GM13977 (cell line): ENCODE results near the gene TUG1.
A peak's percentile ranks its signal among the peaks of the same experiment; 100 is the strongest.

Experiments
- DNase-seq: peaks from one replicate; pipeline ENCODE4 v3.0.0; 2012; ENCODE audit warnings: low spot score
- CTCF ChIP-seq: IDR thresholded peaks from 2 replicates; pipeline ENCODE4 v1.5.1; 2012; ENCODE audit warnings: mild to moderate bottlenecking, control low read depth; ENCODE audit not compliant: insufficient read depth; ENCODE audit errors: extremely low read depth, missing control alignments
- in situ Hi-C: fragments of 300-500 bp; cut with MboI; formaldehyde crosslinking; loops from one replicate; pipeline ENCODE4 v1.12.0; 2022; ENCODE audit warnings: low sequenced_read_pairs, low pct_unique_long_range_greater_than_20kb, mixed read lengths, inconsistent platforms; ENCODE audit not compliant: unreplicated experiment

TUG1 gene

GRCh38 chr22:30968924-30969531 is at the start of gene TUG1:
TSS of gene TUG1 (plus strand) at chr22:30969265.
- DNase-seq: peak; percentile 100
- no peak for TF ChIP-seq CTCF
- in situ Hi-C loops: no loop called here

GRCh38 chr22:30919973-30920372 is 49.1 kb upstream of the TUG1 start:
- no peak for DNase-seq

GRCh38 chr22:30920407-30920806 is 48.7 kb upstream of the TUG1 start:
- in situ Hi-C loops: no loop called here
- peak; percentile 86 for DNase-seq
- TF ChIP-seq CTCF: peak; percentile 96

More at GRCh38 chr22:30919973-30920372, 49.1 kb upstream of the TUG1 start:
- no peak for TF ChIP-seq CTCF
- in situ Hi-C loops: no loop called here

- no peak for TF ChIP-seq CTCF
- in situ Hi-C loops: no loop called here
- DNase-seq: peak; percentile 30
Measured at GRCh38 chr22:30921108-30921507, 48.0 kb upstream of the TUG1 start.

- peak; percentile 87 for DNase-seq
- in situ Hi-C loops: no loop called here
- no peak for TF ChIP-seq CTCF
Measured at GRCh38 chr22:30922151-30922611, 46.9 kb upstream of the TUG1 start.

GRCh38 chr22:30923168-30923900 is 45.7 kb upstream of the TUG1 start:
- in situ Hi-C loops: no loop called here
- no peak for TF ChIP-seq CTCF
- DNase-seq: no peak
